GM21515 (cell line): ENCODE measurements around the gene KCNJ9.
"Not testable (repeated sequence)": the region's sequence is repeated elsewhere in the genome, so short reads cannot be mapped to it uniquely, and the experiment has no call there.

Source experiments
- ATAC-seq: cut with Tn5 transposase; IDR thresholded peaks from one replicate; pipeline ENCODE4 v1.9.1; 2021; ENCODE audit not compliant: unreplicated experiment

Gene KCNJ9

DNA sequence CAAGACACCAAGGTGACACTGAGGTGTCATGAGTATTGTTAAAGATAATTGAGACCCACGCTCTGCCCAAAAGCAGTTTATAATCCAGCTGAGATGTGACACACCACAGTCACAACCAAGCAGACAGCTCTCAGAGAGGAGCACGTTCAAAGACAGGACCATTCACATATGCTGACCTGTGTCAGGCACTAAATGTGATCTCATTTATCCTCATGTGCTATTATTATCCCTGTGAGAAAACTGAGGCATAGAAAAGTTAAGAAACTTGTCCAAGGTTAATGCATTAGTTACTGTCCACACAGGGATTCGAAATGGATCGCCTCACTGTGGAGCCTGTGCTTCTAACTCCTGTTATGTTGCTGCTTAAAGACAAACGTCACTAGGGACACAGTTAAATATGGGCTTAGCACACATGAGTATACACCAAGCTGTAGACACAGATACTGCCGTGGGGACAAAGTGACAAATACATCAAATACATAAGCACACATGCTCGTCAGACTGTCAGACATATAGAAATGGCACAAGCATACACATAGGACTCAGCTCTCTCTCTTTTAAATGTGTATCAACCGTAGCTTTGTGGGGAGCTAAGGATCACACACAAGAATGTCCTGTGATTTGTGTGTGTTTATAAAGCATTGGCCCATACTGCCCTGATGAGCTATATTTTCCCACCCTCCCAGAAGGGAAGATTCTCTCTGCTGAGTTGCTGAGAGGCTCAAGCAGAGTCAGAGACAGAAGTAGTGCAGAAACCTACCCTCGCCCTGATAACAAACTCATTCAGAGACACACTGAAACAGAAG, 20.6 kb downstream of the KCNJ9 start:
- no peak for ATAC-seq

DNA sequence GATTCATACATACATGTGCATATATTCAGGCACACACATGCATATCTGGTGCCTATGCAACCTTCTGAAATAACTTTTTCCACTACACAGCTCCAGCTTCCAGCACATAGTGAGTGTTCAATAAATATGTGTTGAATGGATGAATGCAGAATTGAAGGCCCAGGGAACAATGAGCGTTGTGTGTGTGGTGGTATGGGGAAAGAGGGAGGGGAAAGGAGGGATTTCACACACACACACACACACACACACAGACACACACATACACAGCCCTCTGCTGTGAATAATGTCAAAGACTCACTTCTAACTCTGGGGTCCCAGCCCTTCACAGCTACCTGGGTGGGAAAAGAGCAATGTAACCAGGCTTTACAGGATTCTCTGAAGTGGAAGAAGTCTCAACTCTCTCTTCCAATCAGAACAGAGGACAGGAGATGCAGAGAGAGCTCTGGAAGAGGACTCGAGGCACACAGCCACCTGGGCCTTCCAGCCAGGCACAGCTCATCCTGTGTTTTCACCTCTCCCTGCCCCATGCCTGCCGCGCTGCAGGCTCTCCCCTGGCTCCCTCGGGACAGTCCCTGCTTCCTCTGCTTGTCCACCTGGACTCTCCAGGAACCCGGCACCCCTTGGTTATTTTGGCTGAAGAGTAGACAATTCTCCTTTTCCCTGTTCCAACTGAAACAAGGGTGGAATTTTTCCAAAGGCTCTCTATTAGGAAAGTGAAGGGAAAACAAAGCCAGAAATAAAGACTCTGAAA, 22.5 kb downstream of the KCNJ9 start:
- no peak for ATAC-seq

DNA sequence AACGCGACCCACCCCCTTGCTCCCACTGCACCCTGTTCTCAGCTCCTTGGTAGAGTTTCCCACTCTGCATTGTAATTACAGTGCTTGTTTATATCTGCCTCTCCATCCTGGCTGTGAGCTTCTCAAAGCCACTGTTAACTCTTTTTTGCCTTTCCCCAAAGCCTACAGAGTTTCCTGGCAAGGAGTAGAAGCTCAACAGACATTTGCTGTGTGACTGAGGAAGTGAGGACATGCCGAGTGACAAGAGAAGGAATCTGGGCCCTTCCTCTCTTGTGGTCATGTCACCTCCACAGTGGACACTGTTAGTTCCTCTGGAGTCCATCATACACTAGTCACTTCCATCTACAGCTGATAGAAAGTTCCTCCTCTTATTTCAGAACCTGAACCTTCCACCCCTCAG, 23.1 kb downstream of the KCNJ9 start:
- no peak for ATAC-seq

- no peak for ATAC-seq
Measured at GRCh38 chr1:160105155-160105554, 23.8 kb downstream of the KCNJ9 start.

- ATAC-seq: no peak
Measured at GRCh38 chr1:160107512-160107911, 26.2 kb downstream of the KCNJ9 start.

- ATAC-seq: no peak
Measured at GRCh38 chr1:160108888-160109662, 27.7 kb downstream of the KCNJ9 start.

DNA sequence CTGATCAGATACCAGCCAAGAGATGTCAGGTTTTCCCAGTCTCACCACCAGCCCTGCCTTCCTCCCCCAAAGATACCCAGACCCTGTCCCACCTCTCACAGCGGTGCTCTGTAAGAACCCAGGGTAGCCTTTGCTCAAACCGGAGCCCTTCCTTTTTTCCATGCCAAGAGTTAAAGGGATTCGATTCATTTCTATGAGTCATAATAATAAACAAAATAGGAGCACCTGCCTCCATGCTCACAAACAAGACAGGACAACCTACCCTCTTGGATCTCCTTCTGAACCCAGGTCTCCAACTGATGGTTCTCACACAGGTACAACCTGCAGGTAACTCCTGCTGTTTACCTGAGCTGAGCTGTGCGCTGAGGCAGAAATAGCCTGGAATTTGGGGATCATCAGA, 28.3 kb downstream of the KCNJ9 start:
- no peak for ATAC-seq

- ATAC-seq: not testable (repeated sequence)
Measured at GRCh38 chr1:160111462-160111861, 30.1 kb downstream of the KCNJ9 start.

DNA sequence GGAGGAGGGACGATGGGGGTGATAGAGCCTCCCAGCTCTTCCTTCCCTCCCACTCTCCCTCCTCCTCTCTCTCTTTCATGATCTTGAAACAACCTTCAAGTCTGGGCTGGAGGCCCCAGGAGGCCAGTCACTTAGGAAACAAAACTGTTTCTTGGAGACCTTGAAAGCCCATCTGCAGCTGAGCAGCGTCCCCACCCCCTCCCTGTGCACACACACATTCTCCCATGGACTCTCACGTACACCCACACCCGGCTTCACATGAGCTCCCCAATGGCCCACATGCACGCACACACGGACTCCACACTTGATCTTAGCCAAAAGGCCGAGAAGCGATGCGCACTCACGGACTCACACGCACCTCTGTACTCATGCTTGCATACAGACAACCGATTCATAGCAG, 31.0 kb downstream of the KCNJ9 start:
- no peak for ATAC-seq

DNA sequence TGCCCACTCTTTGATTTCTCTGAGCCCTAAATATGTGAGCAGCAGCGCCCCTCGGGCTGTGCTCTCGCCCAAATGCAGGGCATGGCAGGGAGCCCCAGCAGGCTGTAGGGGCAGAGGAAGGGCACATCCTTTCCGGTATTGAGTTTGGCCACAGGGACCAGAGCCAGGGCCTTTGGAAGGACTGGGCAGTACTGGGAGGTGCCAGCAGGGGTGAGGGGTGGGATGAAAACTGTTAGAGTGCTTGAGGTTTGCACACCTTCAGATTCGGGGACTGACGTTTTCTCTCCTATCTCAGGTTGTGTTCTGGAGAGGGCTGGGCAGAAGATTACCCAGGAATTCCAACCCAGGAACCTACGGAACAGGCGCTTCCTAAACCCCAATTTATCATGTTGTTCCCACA, 32.1 kb downstream of the KCNJ9 start:
- no peak for ATAC-seq

DNA sequence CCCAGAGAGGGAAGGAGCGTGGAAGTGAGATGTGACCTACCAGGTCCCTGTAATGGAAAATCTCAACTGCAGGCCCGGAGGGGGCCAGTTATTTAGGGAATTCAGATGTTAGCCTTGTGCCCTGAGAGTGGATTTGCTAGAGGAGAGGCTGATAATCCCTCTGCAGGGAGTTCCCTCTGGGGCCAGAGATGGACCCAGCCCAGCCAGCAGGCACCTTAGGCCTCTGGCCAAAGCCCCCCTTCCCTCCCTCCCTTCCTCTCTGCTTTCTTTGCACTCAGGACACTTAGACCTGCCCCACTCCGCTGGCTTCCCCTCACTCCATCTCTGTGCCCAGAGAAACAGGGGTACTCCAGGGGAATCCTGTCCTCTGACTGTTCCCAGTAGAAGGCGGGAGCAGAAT, 32.7 kb downstream of the KCNJ9 start:
- no peak for ATAC-seq

DNA sequence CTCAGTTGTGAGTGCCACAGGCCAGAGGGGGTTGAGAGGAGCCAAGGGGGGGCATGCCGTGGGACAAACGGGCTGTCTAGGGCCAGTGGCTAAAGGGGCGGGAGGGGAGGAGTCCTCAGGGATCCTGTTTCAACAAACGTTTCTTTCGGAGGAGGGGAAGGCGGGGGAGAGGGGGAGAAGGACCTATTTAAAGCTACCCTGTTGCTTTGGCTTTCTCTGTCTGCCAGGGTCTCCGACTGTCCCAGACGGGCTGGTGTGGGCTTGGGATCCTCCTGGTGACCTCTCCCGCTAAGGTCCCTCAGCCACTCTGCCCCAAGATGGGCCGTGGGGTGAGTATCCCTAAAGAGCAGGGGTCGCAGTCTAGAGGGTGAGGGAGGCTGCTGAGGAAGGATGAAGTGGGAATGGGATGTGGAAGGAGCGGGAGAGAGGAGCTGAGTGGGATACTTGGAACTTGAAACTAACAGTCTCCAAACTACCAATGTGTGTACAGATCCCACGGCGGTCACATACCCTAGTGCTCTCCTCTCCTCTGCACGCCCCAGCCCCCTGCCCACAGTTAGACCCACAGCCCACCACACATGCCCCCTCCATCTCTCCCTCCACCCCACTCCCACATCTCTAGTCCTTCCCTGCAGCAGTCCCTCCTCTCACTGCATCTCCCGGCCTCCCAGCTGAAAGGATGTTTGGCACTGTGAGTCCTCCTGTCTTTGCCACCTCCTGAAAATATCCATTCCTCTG, 34.4 kb downstream of the KCNJ9 start, which contains the start of gene ATP1A2:
Gene ATP1A2 (plus strand): TSS at position 215 of the 738 bp plus-strand sequence. CDS start 103 bp downstream, at position 318.
- ATAC-seq: no peak

- no peak for ATAC-seq
Measured at GRCh38 chr1:160116283-160117147, 35.2 kb downstream of the KCNJ9 start.

GRCh38 chr1:160117300-160117699, 36.0 kb downstream of the KCNJ9 start:
- no peak for ATAC-seq

GRCh38 chr1:160117709-160118183, 36.4 kb downstream of the KCNJ9 start:
- ATAC-seq: no peak

DNA sequence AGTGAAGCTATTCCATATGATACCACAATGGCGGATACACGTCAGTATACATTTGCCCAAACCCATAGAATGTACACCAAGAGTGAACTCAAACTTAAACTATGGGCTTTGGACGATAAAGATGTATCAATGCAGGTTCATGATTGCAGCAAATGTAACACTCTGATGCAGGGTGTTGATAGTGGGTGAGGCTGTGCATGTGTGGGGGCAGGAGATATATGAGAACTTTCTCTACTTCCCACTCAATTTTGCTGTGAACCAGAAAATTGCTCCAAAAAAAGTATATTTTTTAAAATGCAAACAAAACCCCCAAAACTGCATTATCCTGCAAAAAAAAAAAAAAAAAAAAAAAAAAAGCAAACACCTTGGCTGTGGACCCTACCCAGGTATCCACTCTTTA, 37.6 kb downstream of the KCNJ9 start:
- no peak for ATAC-seq

GRCh38 chr1:160120797-160121196, 39.5 kb downstream of the KCNJ9 start:
- ATAC-seq: no peak

GRCh38 chr1:160121388-160121787, 40.0 kb downstream of the KCNJ9 start:
- no peak for ATAC-seq

- no peak for ATAC-seq
Measured at GRCh38 chr1:160122978-160123495, 41.7 kb downstream of the KCNJ9 start.
